ENCODE data around the gene MYOT.

- TF ChIP-seq CTCF (IDR thresholded peaks at IDR 0.05) (no peak), EZH2 (IDR thresholded peaks at IDR 0.05; ENCODE audit: borderline replicate concordance, insufficient read depth, low read depth, low read length, poor library complexity, severe bottlenecking) (no peak)
Observed at GRCh38 chr5:137866541-137867388, 895 bp upstream of the MYOT start.

Data from B cell (primary cell).